GM12892 (cell line): ENCODE measurements around the gene REXO5.

Source experiments
- DNase-seq: peaks from one replicate; pipeline ENCODE4 v3.0.0; 2011; ENCODE audit not compliant: insufficient read length
- FAIRE-seq: peaks from 2 replicates; lab custom pipeline; 2011; peaks lifted over from hg19 to GRCh38; lab: Jason Lieb, UNC
- POLR2A ChIP-seq: IDR thresholded peaks from 2 replicates; pipeline ENCODE4 v1.6.1; 2011; ENCODE audit warnings: low read depth, low read length, control low read depth
- POLR2AphosphoS5 ChIP-seq: IDR thresholded peaks from 2 replicates; pipeline ENCODE4 v1.6.1; 2011; ENCODE audit warnings: low read depth, low read length, control low read depth
- TAF1 ChIP-seq: IDR thresholded peaks from 2 replicates; pipeline ENCODE4 v1.6.1; 2011; ENCODE audit warnings: low read depth, mild to moderate bottlenecking, control low read depth, low read length, borderline replicate concordance

Gene REXO5

GRCh38 chr16:20870122-20870820, 63.9 kb downstream of the REXO5 start:
- no peak for DNase-seq
- TF ChIP-seq TAF1 (no peak), POLR2A (no peak), POLR2AphosphoS5 (no peak)
- no peak for FAIRE-seq

GRCh38 chr16:20871258-20871657, 64.9 kb downstream of the REXO5 start:
- DNase-seq: no peak
- TF ChIP-seq POLR2AphosphoS5: no peak
- no peak for TF ChIP-seq POLR2A
- no peak for TF ChIP-seq TAF1
- no peak for FAIRE-seq

GRCh38 chr16:20871941-20872815, 65.9 kb downstream of the REXO5 start:
- DNase-seq (no peak), FAIRE-seq (no peak)
- TF ChIP-seq POLR2AphosphoS5: no peak
- TF ChIP-seq TAF1: no peak
- no peak for TF ChIP-seq POLR2A

GRCh38 chr16:20873331-20873730, 67.0 kb downstream of the REXO5 start:
- TF ChIP-seq POLR2A (no peak), POLR2AphosphoS5 (no peak), TAF1 (no peak)
- DNase-seq: no peak
- peak; percentile 17 for FAIRE-seq

- TF ChIP-seq TAF1: no peak
- TF ChIP-seq POLR2AphosphoS5: no peak
- TF ChIP-seq POLR2A: no peak
- FAIRE-seq (no peak), DNase-seq (no peak)
These were observed 67.8 kb downstream of the REXO5 start for GRCh38 chr16:20874088-20874581.

- FAIRE-seq (peak; percentile 27), DNase-seq (no peak)
- TF ChIP-seq POLR2AphosphoS5: no peak
- TF ChIP-seq TAF1: no peak
- no peak for TF ChIP-seq POLR2A
These were observed 69.0 kb downstream of the REXO5 start for GRCh38 chr16:20875355-20875650.

GRCh38 chr16:20878682-20879147, 72.4 kb downstream of the REXO5 start:
- TF ChIP-seq POLR2A (no peak), POLR2AphosphoS5 (no peak), TAF1 (no peak)
- FAIRE-seq: no peak
- DNase-seq: no peak

GRCh38 chr16:20879175-20880040, 73.1 kb downstream of the REXO5 start:
- DNase-seq (no peak), FAIRE-seq (peak; percentile 69)
- TF ChIP-seq POLR2A (no peak), POLR2AphosphoS5 (no peak), TAF1 (no peak)

- no peak for TF ChIP-seq POLR2AphosphoS5
- no peak for TF ChIP-seq POLR2A
- TF ChIP-seq TAF1: no peak
- no peak for FAIRE-seq
These were observed 74.7 kb downstream of the REXO5 start for GRCh38 chr16:20880867-20881502.

GRCh38 chr16:20881503-20881878, 75.2 kb downstream of the REXO5 start:
- TF ChIP-seq POLR2AphosphoS5 (no peak), POLR2A (no peak), TAF1 (no peak)
- DNase-seq (no peak), FAIRE-seq (no peak)

More at GRCh38 chr16:20880867-20881502, 74.7 kb downstream of the REXO5 start:
- no peak for DNase-seq
